ENCODE data around the gene DNAL1. TPM values are rescaled to one million over a fixed set of nuclear protein-coding genes. Genes with fewer than 3 reads are reported as not detected.
"Not testable (repeated sequence)": the region's sequence is repeated elsewhere in the genome, so short reads cannot be mapped to it uniquely, and the experiment has no call there.

DNAL1 gene
- total and polyA plus RNA-seq, 9 donors = 5.7 to 10.9 (median 6.7) TPM

- not testable (repeated sequence) for H3K27ac ChIP-seq (ENCODE audit: low read length); H3K36me3 ChIP-seq (ENCODE audit: control insufficient read depth, insufficient read depth, low read length); H3K4me3 ChIP-seq (ENCODE audit: low read length); H3K9me3 ChIP-seq (replicated peaks; ENCODE audit: control insufficient read depth, low read depth, low read length); H3K4me1 ChIP-seq (ENCODE audit: control insufficient read depth, insufficient read depth, low read length); DNase-seq
- 74% methylated on average over 9 of the region's 10 CpGs for WGBS (ENCODE audit: insufficient coverage)
- H3K27me3 ChIP-seq (ENCODE audit: control insufficient read depth, insufficient read depth, low read length) = peaks cover 24% of the 10 kb centered on the region
Observed at GRCh38 chr14:73636355-73636754, 8.4 kb upstream of the DNAL1 start.

GRCh38 chr14:73637830-73638229 lies 7.0 kb upstream of the DNAL1 start:
- no peak for DNase-seq
- WGBS (ENCODE audit: insufficient coverage) = 74% methylated on average over 3 of the region's 5 CpGs
- Histone ChIP-seq H3K4me1 (ENCODE audit: control insufficient read depth, insufficient read depth, low read length) (peaks cover 10% of the 10 kb centered on the region), H3K27ac (ENCODE audit: low read length) (no peak overlapping the region), H3K4me3 (ENCODE audit: low read length) (no peak overlapping the region), H3K36me3 (ENCODE audit: control insufficient read depth, insufficient read depth, low read length) (no peaks in the 10 kb centered on the region), H3K27me3 (ENCODE audit: control insufficient read depth, insufficient read depth, low read length) (peaks cover 24% of the 10 kb centered on the region), H3K9me3 (replicated peaks; ENCODE audit: control insufficient read depth, low read depth, low read length) (no peaks in the 10 kb centered on the region)

- Histone ChIP-seq H3K36me3 (ENCODE audit: control insufficient read depth, insufficient read depth, low read length) (no peaks in the 10 kb centered on the region), H3K4me3 (ENCODE audit: low read length) (no peak overlapping the region), H3K9me3 (replicated peaks; ENCODE audit: control insufficient read depth, low read depth, low read length) (no peaks in the 10 kb centered on the region), H3K4me1 (ENCODE audit: control insufficient read depth, insufficient read depth, low read length) (peaks cover 13% of the 10 kb centered on the region), H3K27ac (ENCODE audit: low read length) (no peak overlapping the region), H3K27me3 (ENCODE audit: control insufficient read depth, insufficient read depth, low read length) (peaks cover 6% of the 10 kb centered on the region)
- DNase-seq = no peak
- WGBS (ENCODE audit: insufficient coverage) = no CpG with 5 or more reads among the region's 5 CpGs
Observed at GRCh38 chr14:73640796-73641365, 3.9 kb upstream of the DNAL1 start.

GRCh38 chr14:73645248-73645610 lies 443 bp downstream of the DNAL1 start:
- Histone ChIP-seq H3K9me3 (replicated peaks; ENCODE audit: control insufficient read depth, low read depth, low read length) (no peaks in the 10 kb centered on the region), H3K4me1 (ENCODE audit: control insufficient read depth, insufficient read depth, low read length) (peaks cover 14% of the 10 kb centered on the region), H3K27ac (ENCODE audit: low read length) (peak overlapping the region; percentile 95), H3K27me3 (ENCODE audit: control insufficient read depth, insufficient read depth, low read length) (no peaks in the 10 kb centered on the region), H3K36me3 (ENCODE audit: control insufficient read depth, insufficient read depth, low read length) (no peaks in the 10 kb centered on the region), H3K4me3 (ENCODE audit: low read length) (peak overlapping the region; percentile 99)
- DNase-seq = peak; percentile 12
- no CpG with 5 or more reads among the region's 7 CpGs for WGBS (ENCODE audit: insufficient coverage)

GRCh38 chr14:73651005-73651404 lies 6.2 kb downstream of the DNAL1 start:
- Histone ChIP-seq H3K27me3 (ENCODE audit: control insufficient read depth, insufficient read depth, low read length) (no peaks in the 10 kb centered on the region), H3K4me1 (ENCODE audit: control insufficient read depth, insufficient read depth, low read length) (no peaks in the 10 kb centered on the region), H3K27ac (ENCODE audit: low read length) (no peak overlapping the region), H3K9me3 (replicated peaks; ENCODE audit: control insufficient read depth, low read depth, low read length) (no peaks in the 10 kb centered on the region), H3K36me3 (ENCODE audit: control insufficient read depth, insufficient read depth, low read length) (peaks cover 6% of the 10 kb centered on the region), H3K4me3 (ENCODE audit: low read length) (no peak overlapping the region)
- DNase-seq = no peak

GRCh38 chr14:73655851-73656250 lies 11.1 kb downstream of the DNAL1 start:
- Histone ChIP-seq H3K27ac (ENCODE audit: low read length) (no peak overlapping the region), H3K27me3 (ENCODE audit: control insufficient read depth, insufficient read depth, low read length) (no peaks in the 10 kb centered on the region), H3K4me1 (ENCODE audit: control insufficient read depth, insufficient read depth, low read length) (no peaks in the 10 kb centered on the region), H3K36me3 (ENCODE audit: control insufficient read depth, insufficient read depth, low read length) (peaks cover 10% of the 10 kb centered on the region), H3K4me3 (ENCODE audit: low read length) (no peak overlapping the region), H3K9me3 (replicated peaks; ENCODE audit: control insufficient read depth, low read depth, low read length) (no peaks in the 10 kb centered on the region)
- WGBS (ENCODE audit: insufficient coverage) = no CpG with 5 or more reads among the region's 1 CpG
- DNase-seq = no peak

GRCh38 chr14:73659202-73659601 lies 14.4 kb downstream of the DNAL1 start:
- not testable (repeated sequence) for H3K4me3 ChIP-seq (ENCODE audit: low read length); H3K36me3 ChIP-seq (ENCODE audit: control insufficient read depth, insufficient read depth, low read length); H3K27ac ChIP-seq (ENCODE audit: low read length); H3K9me3 ChIP-seq (replicated peaks; ENCODE audit: control insufficient read depth, low read depth, low read length); H3K4me1 ChIP-seq (ENCODE audit: control insufficient read depth, insufficient read depth, low read length); H3K27me3 ChIP-seq (ENCODE audit: control insufficient read depth, insufficient read depth, low read length); DNase-seq
- 94% methylated on average over 6 of the region's 11 CpGs for WGBS (ENCODE audit: insufficient coverage)

- 100% methylated on average over 1 of the region's 2 CpGs for WGBS (ENCODE audit: insufficient coverage)
- Histone ChIP-seq H3K4me3 (ENCODE audit: low read length) (no peak overlapping the region), H3K4me1 (ENCODE audit: control insufficient read depth, insufficient read depth, low read length) (no peaks in the 10 kb centered on the region), H3K36me3 (ENCODE audit: control insufficient read depth, insufficient read depth, low read length) (peaks cover 9% of the 10 kb centered on the region), H3K27me3 (ENCODE audit: control insufficient read depth, insufficient read depth, low read length) (no peaks in the 10 kb centered on the region), H3K27ac (ENCODE audit: low read length) (no peak overlapping the region), H3K9me3 (replicated peaks; ENCODE audit: control insufficient read depth, low read depth, low read length) (no peaks in the 10 kb centered on the region)
- DNase-seq = no peak
Observed at GRCh38 chr14:73660511-73660910, 15.7 kb downstream of the DNAL1 start.

GRCh38 chr14:73661872-73662271 lies 17.1 kb downstream of the DNAL1 start:
- no CpG with 5 or more reads among the region's 2 CpGs for WGBS (ENCODE audit: insufficient coverage)
- H3K4me1 ChIP-seq (ENCODE audit: control insufficient read depth, insufficient read depth, low read length) = no peaks in the 10 kb centered on the region
- no peak overlapping the region for H3K27ac ChIP-seq (ENCODE audit: low read length)
- peak; percentile 10 for DNase-seq
- no peaks in the 10 kb centered on the region for H3K27me3 ChIP-seq (ENCODE audit: control insufficient read depth, insufficient read depth, low read length)
- H3K9me3 ChIP-seq (replicated peaks; ENCODE audit: control insufficient read depth, low read depth, low read length) = no peaks in the 10 kb centered on the region
- H3K4me3 ChIP-seq (ENCODE audit: low read length) = no peak overlapping the region
- H3K36me3 ChIP-seq (ENCODE audit: control insufficient read depth, insufficient read depth, low read length) = peaks cover 9% of the 10 kb centered on the region

- Histone ChIP-seq H3K27ac (ENCODE audit: low read length) (no peak overlapping the region), H3K9me3 (replicated peaks; ENCODE audit: control insufficient read depth, low read depth, low read length) (no peaks in the 10 kb centered on the region), H3K27me3 (ENCODE audit: control insufficient read depth, insufficient read depth, low read length) (no peaks in the 10 kb centered on the region), H3K36me3 (ENCODE audit: control insufficient read depth, insufficient read depth, low read length) (peaks cover 5% of the 10 kb centered on the region), H3K4me3 (ENCODE audit: low read length) (no peak overlapping the region), H3K4me1 (ENCODE audit: control insufficient read depth, insufficient read depth, low read length) (no peaks in the 10 kb centered on the region)
- peak; percentile 13 for DNase-seq
- WGBS (ENCODE audit: insufficient coverage) = no CpG with 5 or more reads among the region's 1 CpG
Observed at GRCh38 chr14:73662487-73662943, 17.7 kb downstream of the DNAL1 start.

- no peak for DNase-seq
- Histone ChIP-seq H3K36me3 (ENCODE audit: control insufficient read depth, insufficient read depth, low read length) (peaks cover 5% of the 10 kb centered on the region), H3K27ac (ENCODE audit: low read length) (no peak overlapping the region)
Observed at GRCh38 chr14:73663548-73664212, 18.9 kb downstream of the DNAL1 start.

More at GRCh38 chr14:73663548-73664212, 18.9 kb downstream of the DNAL1 start:
- Histone ChIP-seq H3K4me1 (ENCODE audit: control insufficient read depth, insufficient read depth, low read length) (no peaks in the 10 kb centered on the region), H3K4me3 (ENCODE audit: low read length) (no peak overlapping the region), H3K9me3 (replicated peaks; ENCODE audit: control insufficient read depth, low read depth, low read length) (no peaks in the 10 kb centered on the region), H3K27me3 (ENCODE audit: control insufficient read depth, insufficient read depth, low read length) (no peaks in the 10 kb centered on the region)

Data from muscle of leg (tissue), 11 donors.